ENCODE results near the gene SCGB1D4. TPM values are rescaled to one million over a fixed set of nuclear protein-coding genes. Genes with fewer than 3 reads are reported as not detected.

Gene SCGB1D4
- polyA plus RNA-seq, 1 donor from 2014 or later, result not detected

GRCh38 chr11:62267050-62267449 lies 31.8 kb downstream of the SCGB1D4 start:
- no peaks in the 10 kb centered on the region for H3K36me3 ChIP-seq (ENCODE audit: insufficient read depth, low read length)
- no peak overlapping the region for H3K4me2 ChIP-seq (ENCODE audit: low read length)
- H3K9me2 ChIP-seq (ENCODE audit: insufficient read depth, low read length), result no peaks in the 10 kb centered on the region
- no peaks in the 10 kb centered on the region for H3F3A ChIP-seq (ENCODE audit: insufficient read depth, low read length, poor library complexity, severe bottlenecking)
- H4K20me1 ChIP-seq (ENCODE audit: insufficient read depth), result no peaks in the 10 kb centered on the region
- TF ChIP-seq SMC3 (conservative IDR thresholded peaks at IDR 0.05; ENCODE audit: poor library complexity) (no peak), POLR2AphosphoS5 (IDR thresholded peaks at IDR 0.05) (no peak), EZH2 (IDR thresholded peaks at IDR 0.05; ENCODE audit: borderline replicate concordance, insufficient read depth, low read length, poor library complexity, severe bottlenecking) (no peak), MXI1 (conservative IDR thresholded peaks at IDR 0.05; ENCODE audit: poor library complexity, severe bottlenecking) (no peak), RAD21 (conservative IDR thresholded peaks at IDR 0.05) (no peak), EP300 (conservative IDR thresholded peaks at IDR 0.05; ENCODE audit: poor library complexity, severe bottlenecking) (no peak)
- TF ChIP-seq, protein P1, sequence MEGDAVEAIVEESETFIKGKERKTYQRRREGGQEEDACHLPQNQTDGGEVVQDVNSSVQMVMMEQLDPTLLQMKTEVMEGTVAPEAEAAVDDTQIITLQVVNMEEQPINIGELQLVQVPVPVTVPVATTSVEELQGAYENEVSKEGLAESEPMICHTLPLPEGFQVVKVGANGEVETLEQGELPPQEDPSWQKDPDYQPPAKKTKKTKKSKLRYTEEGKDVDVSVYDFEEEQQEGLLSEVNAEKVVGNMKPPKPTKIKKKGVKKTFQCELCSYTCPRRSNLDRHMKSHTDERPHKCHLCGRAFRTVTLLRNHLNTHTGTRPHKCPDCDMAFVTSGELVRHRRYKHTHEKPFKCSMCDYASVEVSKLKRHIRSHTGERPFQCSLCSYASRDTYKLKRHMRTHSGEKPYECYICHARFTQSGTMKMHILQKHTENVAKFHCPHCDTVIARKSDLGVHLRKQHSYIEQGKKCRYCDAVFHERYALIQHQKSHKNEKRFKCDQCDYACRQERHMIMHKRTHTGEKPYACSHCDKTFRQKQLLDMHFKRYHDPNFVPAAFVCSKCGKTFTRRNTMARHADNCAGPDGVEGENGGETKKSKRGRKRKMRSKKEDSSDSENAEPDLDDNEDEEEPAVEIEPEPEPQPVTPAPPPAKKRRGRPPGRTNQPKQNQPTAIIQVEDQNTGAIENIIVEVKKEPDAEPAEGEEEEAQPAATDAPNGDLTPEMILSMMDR (IDR thresholded peaks at IDR 0.05; ENCODE audit: poor library complexity, severe bottlenecking), result no peak
- TF ChIP-seq, protein P2, sequence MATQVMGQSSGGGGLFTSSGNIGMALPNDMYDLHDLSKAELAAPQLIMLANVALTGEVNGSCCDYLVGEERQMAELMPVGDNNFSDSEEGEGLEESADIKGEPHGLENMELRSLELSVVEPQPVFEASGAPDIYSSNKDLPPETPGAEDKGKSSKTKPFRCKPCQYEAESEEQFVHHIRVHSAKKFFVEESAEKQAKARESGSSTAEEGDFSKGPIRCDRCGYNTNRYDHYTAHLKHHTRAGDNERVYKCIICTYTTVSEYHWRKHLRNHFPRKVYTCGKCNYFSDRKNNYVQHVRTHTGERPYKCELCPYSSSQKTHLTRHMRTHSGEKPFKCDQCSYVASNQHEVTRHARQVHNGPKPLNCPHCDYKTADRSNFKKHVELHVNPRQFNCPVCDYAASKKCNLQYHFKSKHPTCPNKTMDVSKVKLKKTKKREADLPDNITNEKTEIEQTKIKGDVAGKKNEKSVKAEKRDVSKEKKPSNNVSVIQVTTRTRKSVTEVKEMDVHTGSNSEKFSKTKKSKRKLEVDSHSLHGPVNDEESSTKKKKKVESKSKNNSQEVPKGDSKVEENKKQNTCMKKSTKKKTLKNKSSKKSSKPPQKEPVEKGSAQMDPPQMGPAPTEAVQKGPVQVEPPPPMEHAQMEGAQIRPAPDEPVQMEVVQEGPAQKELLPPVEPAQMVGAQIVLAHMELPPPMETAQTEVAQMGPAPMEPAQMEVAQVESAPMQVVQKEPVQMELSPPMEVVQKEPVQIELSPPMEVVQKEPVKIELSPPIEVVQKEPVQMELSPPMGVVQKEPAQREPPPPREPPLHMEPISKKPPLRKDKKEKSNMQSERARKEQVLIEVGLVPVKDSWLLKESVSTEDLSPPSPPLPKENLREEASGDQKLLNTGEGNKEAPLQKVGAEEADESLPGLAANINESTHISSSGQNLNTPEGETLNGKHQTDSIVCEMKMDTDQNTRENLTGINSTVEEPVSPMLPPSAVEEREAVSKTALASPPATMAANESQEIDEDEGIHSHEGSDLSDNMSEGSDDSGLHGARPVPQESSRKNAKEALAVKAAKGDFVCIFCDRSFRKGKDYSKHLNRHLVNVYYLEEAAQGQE (IDR thresholded peaks at IDR 0.05; ENCODE audit: borderline replicate concordance), result no peak
- H3K27ac ChIP-seq (ENCODE audit: low read length), result no peak overlapping the region
- H3K27me3 ChIP-seq (ENCODE audit: insufficient read depth, low read depth, low read length), result no peaks in the 10 kb centered on the region
- H3K9ac ChIP-seq (ENCODE audit: low read length), result no peak overlapping the region
- no peaks in the 10 kb centered on the region for H3K9me3 ChIP-seq (ENCODE audit: low read length)
- no peak overlapping the region for H2AFZ ChIP-seq (ENCODE audit: low read depth, low read length)
- no peak overlapping the region for H3K4me3 ChIP-seq (ENCODE audit: low read length)
- H3K79me2 ChIP-seq (replicated peaks; ENCODE audit: insufficient read depth, low read length), result no peaks in the 10 kb centered on the region

- TF ChIP-seq POLR2AphosphoS5 (IDR thresholded peaks at IDR 0.05) (no peak), EZH2 (IDR thresholded peaks at IDR 0.05; ENCODE audit: borderline replicate concordance, insufficient read depth, low read length, poor library complexity, severe bottlenecking) (no peak), EP300 (conservative IDR thresholded peaks at IDR 0.05; ENCODE audit: poor library complexity, severe bottlenecking) (no peak), SMC3 (conservative IDR thresholded peaks at IDR 0.05; ENCODE audit: poor library complexity) (no peak), MXI1 (conservative IDR thresholded peaks at IDR 0.05; ENCODE audit: poor library complexity, severe bottlenecking) (no peak), RAD21 (conservative IDR thresholded peaks at IDR 0.05) (no peak), TAF1 (IDR thresholded peaks at IDR 0.05; ENCODE audit: low read depth) (no peak)
- TF ChIP-seq, protein P2 (IDR thresholded peaks at IDR 0.05; ENCODE audit: borderline replicate concordance), result no peak
- TF ChIP-seq, protein P1 (IDR thresholded peaks at IDR 0.05; ENCODE audit: poor library complexity, severe bottlenecking), result no peak
- Histone ChIP-seq H4K20me1 (ENCODE audit: insufficient read depth) (no peaks in the 10 kb centered on the region), H3K27me3 (ENCODE audit: insufficient read depth, low read depth, low read length) (no peaks in the 10 kb centered on the region), H3K79me2 (replicated peaks; ENCODE audit: insufficient read depth, low read length) (no peaks in the 10 kb centered on the region), H3K36me3 (ENCODE audit: insufficient read depth, low read length) (no peaks in the 10 kb centered on the region), H2AFZ (ENCODE audit: low read depth, low read length) (no peak overlapping the region), H3K27ac (ENCODE audit: low read length) (no peak overlapping the region), H3K9me3 (ENCODE audit: low read length) (no peaks in the 10 kb centered on the region), H3F3A (ENCODE audit: insufficient read depth, low read length, poor library complexity, severe bottlenecking) (no peaks in the 10 kb centered on the region), H3K9me2 (ENCODE audit: insufficient read depth, low read length) (no peaks in the 10 kb centered on the region), H3K4me2 (ENCODE audit: low read length) (no peak overlapping the region), H3K9ac (ENCODE audit: low read length) (no peak overlapping the region), H3K4me3 (ENCODE audit: low read length) (no peak overlapping the region)
Observed at GRCh38 chr11:62266558-62266957, 32.3 kb downstream of the SCGB1D4 start.

All from neural cell (in vitro differentiated cells).